RPMI7951 (cell line): ENCODE measurements around the gene ANXA2. TPM values are rescaled to one million over a fixed set of nuclear protein-coding genes. Genes with fewer than 3 reads are reported as not detected.

ENCODE experiments used
- DNase-seq: peaks from one replicate; pipeline ENCODE4 v3.0.0-alpha.2; 2012; ENCODE audit warnings: low read depth
- total RNA-seq: library from RNA; depleted of rRNA; stranded (reverse); fragments of >200 nt; shearing (Covaris generic); gene quantifications from 2 replicates; pipeline ENCODE4 v1.2.3, GENCODE V29; 2014

Gene ANXA2
- total RNA-seq, 1 experiment from 2014 or later, result 4,282 TPM

DNA sequence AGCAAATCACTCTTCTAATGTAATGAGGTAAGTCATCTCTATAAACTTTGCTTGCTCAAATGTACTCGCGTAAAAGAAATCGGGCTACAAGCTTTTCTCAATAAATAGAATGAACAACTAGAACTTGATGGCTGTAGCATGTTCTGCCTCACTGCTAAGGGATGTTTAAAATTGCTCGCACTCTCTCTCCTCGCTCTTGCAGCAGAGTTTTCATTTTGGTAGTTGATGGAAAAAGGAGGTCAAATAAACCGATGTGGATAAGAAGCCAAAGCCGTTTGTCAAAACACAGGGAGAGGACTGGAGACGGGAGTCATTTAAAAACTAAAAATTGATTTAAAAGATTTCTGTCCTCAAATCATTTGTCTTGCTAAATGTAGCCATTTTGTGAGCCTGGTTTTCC lies 53.3 kb downstream of the ANXA2 start:
- DNase-seq, result no peak

DNA sequence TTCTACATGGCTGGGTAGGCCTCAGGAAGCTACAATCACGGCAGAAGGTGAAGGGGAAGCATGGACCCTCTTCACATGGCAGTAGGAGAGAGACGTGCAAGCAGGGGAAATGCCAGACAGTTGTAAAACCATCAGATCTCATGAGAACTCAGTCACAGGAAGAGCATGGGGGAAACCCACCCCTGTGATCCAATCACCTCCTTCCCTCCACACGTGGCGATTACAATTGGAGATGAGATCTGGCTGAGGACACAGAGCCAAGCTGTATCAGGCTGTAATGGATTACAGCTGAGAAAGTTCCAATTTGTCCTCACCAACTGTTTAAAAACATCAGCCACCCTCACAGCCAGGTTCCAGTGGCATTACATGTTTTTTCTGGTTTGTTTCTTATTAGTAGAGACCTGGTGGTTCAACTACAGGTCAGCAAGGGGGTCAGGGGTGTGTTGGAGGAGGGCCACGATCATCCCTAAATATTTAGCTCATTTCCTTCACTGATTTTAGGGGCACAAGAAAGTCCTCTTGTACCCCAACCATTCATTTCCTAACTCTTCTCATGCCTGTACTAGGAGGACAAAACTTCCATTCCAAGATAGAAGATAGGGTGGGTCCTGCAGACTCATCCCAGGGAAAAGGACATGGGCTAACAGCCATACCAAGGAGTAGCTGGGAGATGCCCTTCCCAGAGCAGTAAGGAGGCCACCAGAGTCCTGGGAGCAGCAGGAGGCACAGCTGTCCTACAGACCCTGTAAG lies 54.4 kb downstream of the ANXA2 start:
- DNase-seq, result no peak

DNA sequence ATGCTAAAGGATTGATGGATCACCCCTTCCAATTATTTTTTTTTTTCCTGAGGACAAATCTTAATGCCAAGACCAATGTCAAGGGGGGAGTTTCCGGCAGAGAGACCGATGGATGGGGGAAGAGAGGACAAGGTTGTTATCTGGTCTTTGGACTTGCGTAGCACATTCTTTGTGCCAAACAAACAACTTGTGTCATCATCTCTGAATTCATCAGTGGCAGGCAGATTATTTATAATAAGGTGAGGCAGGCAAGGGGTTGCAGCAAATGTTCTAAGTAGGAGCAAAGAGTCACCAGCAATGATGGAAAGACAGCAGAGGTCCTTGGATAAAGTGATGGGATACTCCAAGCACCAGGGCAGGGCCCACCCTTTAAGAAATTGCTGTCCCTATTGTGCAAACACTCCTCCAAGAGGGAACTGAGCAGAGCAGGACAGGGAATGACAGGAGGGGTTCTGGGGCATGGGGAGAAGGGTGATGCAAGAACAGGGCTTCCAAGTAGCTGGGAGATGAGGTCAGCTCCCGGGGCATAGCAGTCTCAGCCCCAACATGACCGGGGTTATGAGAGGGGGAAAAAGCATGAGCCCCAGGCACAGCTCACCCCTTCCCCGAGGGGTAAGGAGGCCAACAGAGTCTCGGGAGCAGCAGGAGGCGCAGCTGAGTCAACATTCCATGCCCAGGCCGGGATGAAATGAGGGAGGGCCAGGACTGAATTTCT lies 57.4 kb downstream of the ANXA2 start:
- DNase-seq, result no peak

DNA sequence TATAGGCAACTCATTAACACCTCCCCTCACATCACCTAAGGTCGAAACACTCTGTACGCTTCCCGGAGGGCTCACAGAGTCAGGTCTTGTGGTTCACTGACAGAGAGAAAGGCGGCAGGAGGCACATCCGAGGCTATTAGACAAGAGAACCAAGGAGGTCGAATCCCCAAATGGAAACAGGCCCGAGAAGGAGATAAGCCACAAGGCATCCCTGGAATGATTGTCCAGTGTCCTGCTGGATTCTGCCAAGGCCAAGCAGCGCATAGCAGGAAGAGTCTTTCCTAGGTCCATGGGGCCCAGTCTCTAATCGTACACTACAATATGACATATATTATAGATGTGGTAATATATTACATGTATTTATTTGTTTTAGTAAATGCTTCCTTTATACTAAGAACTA lies 58.5 kb downstream of the ANXA2 start:
- DNase-seq, result no peak

DNA sequence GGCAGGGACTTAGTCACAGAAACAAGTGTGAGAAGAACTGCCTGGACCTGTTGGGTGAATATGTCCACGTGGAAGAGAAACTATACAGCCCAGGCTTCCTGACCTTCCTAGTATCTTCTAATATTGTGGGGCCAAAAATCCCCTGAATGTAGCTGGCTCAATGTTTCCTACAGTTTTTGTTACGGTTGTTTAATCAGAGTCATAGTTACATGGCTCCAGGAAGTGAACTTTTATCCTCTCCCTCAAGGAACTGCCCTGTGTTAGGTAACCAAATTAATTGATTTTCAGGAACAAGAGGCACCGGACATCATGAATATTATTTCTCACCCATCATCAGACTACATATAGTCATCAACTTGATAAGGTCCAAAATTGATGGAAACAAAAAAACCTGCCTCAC lies 59.0 kb downstream of the ANXA2 start:
- DNase-seq, result no peak

DNA sequence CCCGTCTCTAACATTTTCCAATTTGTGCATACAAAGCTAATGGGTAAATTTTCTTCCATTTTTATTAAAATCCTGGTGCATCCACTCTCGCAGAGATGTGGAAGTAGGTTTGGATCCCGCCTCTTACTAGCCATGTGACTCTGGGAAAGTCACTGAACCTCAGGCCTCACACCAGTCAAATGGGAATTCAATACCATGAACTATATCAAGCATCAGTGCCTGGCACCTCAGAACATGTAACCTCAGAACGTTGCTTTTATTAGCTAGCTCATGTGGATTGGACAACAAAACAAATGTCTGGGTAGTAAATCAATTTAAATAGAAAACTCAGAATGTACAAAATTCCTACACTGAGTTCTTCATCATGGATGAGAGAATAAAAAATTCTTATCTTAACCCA lies 60.7 kb downstream of the ANXA2 start:
- no peak for DNase-seq

DNA sequence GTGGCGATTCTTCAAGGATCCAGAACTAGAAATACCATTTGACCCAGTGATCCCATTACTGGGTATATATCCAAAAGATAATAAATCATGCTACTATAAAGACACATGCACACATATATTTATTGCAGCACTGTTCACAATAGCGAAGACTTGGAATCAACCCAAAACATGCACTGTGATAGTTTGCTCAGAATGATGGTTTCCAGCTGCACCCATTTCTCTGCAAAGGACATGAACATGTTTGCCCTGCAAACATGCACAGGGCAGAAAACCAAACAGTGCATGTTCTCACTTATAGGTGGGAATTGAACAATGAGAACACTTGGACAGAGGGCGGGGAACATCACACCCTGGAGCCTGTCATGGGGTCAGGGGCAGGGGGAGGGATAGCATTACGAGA lies 62.5 kb downstream of the ANXA2 start:
- DNase-seq, result peak; percentile 25

DNA sequence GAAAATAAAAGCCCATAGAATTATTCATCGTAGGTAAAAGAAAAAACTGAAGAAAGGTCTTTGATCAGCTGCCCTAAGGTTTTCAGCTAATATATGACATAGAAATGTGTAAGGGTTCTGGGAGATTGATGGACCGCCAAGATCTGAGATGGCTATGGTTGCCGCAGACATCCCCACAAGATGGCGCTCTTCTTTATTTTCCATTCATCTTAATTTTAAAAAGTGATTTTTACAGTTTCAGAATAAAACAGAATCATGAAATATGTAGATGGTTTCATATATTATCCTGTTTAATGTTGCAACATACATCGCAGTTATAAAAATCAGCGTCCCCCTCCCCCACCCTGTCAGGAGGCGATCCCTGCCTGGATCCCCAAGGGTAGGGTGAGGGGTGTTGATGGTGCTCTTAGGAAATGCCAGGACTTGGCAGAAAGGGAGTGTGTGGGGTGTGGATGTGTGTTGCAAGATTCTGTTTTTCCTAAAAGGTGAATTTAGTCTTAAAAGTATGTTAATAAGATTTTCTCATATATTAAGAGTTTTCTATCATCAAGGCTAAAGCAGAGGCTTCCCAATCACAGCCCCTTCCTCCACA lies 68.8 kb downstream of the ANXA2 start:
- DNase-seq, result peak; percentile 30

DNA sequence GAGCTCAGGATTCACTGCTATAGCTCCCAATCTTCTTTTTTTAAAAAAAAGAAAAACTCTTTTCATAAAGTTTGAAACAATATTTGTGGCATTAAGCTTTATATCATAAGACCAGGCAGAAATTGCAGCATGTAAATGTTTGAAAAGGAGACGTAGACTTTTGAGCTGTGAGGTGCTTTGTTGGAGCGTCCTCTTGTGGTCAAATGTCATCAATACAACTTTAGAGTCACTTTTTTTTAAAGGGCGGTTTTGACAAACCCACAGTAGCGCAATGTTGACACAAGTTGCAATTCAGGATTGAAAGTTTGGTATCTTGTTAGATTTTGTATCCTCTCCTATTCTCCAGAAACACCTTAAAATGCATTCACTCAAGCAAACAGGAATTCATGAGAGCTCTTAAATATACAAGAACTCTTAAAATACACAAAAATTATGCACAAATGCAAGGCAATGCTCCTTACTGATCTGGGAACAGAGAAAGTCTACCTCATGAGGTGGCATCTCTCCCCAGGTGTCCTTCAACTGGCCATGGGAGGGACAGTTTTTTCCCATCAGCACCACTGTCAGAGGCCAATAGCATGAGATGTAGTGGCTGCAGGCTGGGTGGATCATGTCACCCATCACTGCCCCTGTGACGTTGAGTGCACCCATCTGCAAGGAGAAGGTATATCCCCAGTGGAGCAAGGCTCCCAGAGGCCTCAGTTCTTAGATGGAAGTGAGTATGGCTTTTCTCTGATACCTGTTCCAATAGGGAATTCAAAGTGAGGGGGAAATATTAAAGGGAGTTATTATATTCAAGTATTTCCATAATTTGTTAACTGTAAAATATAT lies 70.7 kb downstream of the ANXA2 start:
- DNase-seq, result peak; percentile 54

DNA sequence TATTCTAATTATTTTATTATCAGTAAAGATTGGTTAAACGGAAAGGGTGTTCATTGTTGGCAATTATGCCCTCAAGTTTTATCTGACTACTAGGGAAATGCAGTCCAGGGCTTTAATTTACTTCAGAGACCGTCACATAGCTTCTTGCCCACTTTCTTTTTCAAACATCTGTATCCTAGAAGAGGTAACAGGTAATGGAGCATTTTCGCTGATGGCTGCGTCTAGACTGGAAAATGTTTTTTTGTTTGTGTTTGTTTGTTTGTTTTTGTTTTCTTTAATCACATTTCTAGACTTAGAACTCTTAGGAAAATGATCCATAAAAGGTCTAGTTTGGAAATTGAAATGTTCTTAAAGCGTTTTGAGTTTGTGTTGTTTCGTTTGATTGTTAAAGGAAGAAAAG lies 71.4 kb downstream of the ANXA2 start:
- DNase-seq, result no peak

DNA sequence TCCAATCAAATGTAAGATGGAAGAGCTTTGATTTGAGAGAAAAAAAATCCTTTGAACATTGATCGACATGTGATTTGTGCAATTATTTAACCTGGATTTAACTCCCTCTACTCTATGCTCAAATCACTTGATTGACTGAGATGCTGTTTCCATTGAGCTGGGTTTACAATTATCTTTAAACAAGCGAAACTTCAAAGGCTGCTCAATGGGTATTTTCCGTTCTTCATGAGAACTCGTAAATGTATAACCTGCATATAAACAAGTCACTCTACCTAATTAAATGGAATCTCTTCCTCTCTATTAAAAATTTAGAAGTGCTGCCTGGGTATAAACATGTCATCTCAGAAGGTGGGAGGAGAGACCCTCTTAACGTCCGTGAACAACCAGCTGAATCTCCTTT lies 71.9 kb downstream of the ANXA2 start:
- DNase-seq, result no peak

DNA sequence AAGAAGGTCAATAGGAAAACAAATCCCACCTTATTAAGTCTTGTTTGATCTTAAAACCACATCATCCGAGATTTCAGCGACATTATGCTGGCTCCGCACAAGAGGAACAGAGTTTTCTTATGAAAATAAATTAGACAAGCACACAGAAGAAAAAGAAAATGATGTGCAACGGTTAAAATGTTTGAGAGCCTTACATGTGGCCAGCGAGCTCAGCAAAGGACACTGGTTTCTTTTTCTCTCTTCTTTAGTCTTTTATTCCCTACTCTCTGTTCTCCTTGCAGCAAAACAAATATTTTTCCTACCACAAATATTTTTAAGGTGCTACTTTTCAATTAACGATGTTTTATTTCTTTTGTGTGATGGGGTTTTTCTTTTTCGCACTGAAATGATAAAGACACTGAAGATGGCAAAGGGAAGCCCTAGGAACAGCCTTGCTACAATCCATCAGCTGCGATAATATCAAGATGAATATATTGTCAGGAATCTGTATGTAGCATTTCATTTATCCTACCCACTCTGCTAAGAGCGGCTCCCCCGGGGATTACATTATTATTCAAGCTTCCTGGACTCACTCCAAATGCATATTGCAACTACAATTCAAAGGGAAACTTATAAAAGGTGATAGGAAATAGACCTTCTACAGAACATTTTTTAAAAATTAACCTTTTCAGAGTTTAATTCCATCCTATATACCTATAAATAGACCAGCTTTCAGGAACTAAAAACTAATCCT lies 72.9 kb downstream of the ANXA2 start:
- DNase-seq, result no peak

DNA sequence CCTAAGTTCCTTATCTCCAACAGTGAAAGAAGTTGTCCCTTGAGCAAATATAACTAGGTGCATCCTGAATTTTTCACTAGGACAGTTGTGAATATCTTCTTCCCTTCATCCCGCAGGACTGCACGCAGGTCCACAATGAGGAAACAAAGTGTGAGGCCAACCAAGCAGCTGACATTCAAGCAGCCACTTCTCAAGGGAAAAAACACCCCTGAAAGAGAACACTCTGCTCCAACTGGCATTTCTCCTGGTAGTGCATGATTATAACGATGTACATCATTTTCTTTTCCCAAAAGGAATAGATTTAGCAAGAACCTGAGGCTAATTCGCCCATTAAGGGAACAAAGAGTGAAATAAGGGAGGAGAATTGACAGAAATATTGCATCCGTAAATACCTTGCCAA lies 74.5 kb downstream of the ANXA2 start:
- DNase-seq, result no peak

DNA sequence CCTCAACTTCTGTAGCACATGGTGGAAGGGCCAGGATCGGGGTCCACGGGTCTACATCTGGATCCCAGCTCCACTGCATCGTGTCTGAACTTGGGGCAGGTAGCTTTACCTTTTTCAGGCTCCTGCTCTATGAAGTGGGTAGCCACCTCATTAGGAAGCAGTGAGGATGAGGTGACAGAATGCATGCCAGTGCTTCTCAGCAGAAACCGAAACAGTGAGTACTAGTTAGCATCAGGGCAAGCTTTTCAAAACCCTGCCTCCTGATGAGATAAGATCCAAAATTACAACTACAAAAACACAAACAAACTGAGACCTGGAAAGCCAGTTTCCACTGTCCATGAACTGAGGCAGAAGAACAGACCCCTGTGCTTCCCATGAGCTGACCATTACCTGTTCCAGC lies 77.4 kb downstream of the ANXA2 start:
- DNase-seq, result no peak

DNA sequence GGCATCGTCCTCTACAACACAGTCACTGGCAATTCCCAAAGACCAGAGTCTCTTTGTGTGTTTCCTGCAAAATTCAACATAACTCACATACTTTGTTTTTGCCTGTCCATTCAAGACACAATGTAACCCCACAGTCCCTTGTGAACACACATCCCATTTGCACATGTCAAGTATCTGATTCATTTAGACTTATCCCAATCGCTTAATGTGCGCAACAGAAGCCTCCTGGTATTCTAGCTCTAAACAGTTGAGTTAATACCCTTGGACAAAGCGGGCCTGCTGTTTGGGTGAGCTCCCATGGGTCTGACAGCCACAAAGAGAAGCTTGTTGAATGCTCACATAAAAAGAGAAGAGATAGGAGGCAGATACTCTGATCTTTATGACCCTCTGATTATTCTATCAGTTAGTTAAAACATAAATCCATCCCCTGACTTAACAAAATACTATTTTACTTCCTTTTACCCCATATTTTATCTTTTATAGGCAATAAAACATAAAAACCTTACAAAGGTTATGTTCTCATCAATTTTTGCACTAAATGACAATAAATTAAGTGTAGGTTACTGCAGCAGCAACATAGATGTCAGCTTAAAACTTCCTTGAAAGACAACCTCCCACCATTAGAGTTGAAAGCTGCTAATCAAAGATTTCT lies 79.4 kb downstream of the ANXA2 start:
- DNase-seq, result no peak

DNA sequence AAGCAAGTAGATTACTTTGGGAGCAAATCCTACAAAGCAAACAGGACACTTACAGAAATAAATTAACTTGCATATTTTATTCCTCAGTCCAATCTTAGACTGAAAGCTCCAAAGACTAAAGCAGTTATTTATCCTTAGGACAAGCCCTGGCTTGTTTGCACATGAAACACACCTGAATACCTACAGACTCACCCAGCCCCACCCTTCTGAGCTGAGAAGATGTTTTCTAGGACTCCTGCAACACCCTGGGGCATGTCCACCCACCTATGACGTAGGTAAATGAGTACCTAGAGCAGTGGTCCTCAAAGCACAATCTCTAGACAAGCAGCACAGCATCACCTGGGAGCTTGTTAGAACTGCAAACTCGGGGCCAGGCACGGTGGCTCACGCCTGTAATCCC lies 80.8 kb downstream of the ANXA2 start:
- DNase-seq, result no peak

DNA sequence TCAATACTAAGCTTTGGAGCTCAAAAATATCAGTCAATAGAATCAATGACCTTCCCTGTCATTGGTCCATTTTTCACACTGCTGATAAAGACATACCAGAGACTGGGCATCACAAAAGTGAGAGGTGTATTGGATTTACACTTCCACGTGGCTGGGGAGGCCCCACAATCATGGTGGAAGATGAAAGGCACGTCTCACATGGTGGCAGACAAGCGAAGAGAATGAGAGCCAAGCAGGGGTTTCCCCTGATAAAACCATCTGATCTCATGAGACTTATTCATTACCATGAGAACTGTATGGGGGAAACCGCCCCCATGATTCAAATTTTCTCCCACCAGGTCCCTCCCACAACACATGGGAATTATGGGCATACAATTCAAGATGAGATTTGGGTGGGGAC lies 81.9 kb downstream of the ANXA2 start:
- no peak for DNase-seq

DNA sequence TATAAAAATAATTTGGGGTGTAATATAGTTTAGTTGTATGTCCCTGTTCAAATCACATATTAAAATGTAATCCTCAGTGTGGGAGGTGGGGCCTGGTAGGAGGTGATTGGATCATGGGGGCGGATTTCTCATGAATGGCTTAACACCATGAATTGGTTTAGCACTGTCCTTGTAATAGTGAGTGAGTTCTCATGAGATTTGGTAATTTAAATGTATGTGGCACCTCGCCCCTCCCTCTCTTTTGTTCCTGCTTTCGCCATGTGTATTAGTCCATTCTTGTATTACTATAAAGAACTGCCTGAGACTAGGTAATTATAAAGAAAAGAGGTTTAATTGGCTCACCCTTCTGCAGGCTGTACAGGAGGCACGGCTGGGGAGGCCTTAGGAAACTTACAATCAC lies 83.9 kb downstream of the ANXA2 start:
- DNase-seq, result no peak

DNA sequence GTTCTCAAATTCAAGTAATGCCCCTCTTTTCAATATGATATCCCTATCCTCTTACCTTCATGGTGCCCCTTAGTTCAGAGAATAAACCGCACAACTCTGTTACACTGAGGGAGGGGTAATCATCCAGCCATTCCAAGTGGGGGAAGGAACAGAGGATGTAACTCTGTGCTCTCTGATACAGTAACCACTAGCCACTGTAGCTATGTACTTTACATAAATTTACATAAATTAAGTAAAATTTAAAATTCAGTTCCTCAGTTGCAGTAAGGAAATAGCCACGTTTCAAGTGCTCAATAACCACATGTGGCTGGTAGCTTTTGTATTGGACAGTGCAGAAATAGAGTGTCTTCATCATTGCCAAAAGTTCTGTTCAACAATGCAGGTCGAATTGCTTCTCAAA lies 90.8 kb downstream of the ANXA2 start:
- DNase-seq, result no peak

DNA sequence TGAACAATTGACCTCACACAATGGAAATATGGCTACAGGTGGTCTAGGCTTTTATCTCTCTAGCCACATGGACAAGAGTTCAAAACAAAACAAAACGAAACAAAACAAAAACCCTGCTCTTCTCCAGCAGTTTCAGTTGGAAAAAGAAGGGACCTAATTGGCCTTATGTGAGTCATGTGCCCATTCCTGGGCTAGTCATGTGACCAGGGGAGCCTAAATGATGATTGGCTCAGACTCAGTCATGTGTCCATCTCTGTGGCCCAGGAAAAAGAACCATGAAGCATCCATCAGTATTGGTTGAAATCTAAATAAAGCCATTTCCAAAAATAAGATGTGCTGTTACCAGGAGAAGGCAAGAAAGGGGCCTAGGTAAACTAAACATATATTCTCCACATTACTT lies 96.8 kb downstream of the ANXA2 start:
- DNase-seq, result peak; percentile 41

DNA sequence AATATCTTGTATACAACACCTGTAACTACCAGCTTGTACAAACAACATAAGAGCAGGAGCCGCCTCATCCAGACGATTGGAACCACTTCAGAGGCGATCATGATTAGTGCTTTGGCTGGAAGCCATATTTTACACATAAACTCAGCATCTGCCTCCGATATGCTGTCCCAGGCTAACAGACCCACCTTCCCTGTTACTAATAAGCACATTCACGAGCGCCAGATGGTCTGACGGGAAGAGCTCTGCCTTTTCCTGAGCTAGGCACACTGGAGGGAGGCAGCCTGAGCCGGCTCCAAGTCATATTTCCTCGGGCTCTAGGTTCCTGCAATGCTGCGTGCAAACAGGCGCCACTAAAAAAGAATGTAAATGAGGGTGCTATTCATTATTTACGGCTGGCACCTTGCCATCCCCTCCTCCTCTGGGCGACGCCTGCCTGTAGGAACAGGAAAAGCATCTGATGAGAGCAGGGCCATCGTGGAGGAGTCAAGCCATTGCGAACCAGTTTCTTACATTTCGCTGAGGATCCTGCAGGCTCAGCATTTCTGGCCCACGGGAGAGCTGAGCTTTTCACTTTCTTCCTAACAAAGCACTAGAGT lies 98.2 kb downstream of the ANXA2 start:
- DNase-seq, result peak; percentile 51
